Peyer's patch (tissue), 4 donors: Measurements from ENCODE around the gene MBD4. TPM values are rescaled to one million over a fixed set of nuclear protein-coding genes. Genes with fewer than 3 reads are reported as not detected.
"Not testable (repeated sequence)": the region's sequence is repeated elsewhere in the genome, so short reads cannot be mapped to it uniquely, and the experiment has no call there.

Source experiments
- DNase-seq, 3 donors: peaks; one replicate each; pipeline ENCODE4 v3.0.0-alpha.2; 2017 to 2019
- H3K27ac ChIP-seq, 4 donors: fragments of 200-600 bp; sonication (generic); one replicate each; pipeline ENCODE4 v1.5.1; 2016 to 2019
- H3K27me3 ChIP-seq, 2 donors: fragments of 200-600 bp; sonication (generic); one replicate each; pipeline ENCODE4 v1.5.1; 2019
- H3K36me3 ChIP-seq, 3 donors: fragments of 200-600 bp; sonication (generic); one replicate each; pipeline ENCODE4 v1.5.1; 2016 to 2019
- H3K4me1 ChIP-seq, 4 donors: fragments of 200-600 bp; sonication (generic); one replicate each; pipeline ENCODE4 v1.5.1; 2016 to 2019
- H3K4me3 ChIP-seq, 4 donors: fragments of 200-600 bp; sonication (generic); 1 replicate in 3 of 4; 2 replicates in 1 of 4; pipeline ENCODE4 v1.5.1; 2016 to 2019; ENCODE audit warnings: mild to moderate bottlenecking in 1 of 4
- H3K9me3 ChIP-seq, 4 donors: fragments of 200-600 bp; sonication (generic); one replicate each; pipeline ENCODE4 v1.5.1; 2016 to 2019; ENCODE audit warnings: mild to moderate bottlenecking in 1 of 4
- CTCF ChIP-seq, 6 experiments: fragments of 450-650 bp in 4 of 6; fragments of 200-600 bp in 2 of 6; sonication (generic) in 1 of 6; IDR thresholded peaks; one replicate each; pipeline ENCODE4 v1.5.1; 2017 to 2019; ENCODE audit warnings: antibody characterized with exemption in 6 of 6, mild to moderate bottlenecking in 3 of 6, moderate library complexity in 1 of 6
- POLR2A ChIP-seq, 2 donors: fragments of 450-650 bp; IDR thresholded peaks; one replicate each; pipeline ENCODE4 v1.5.1; 2017; ENCODE audit warnings: antibody characterized with exemption in 2 of 2, mild to moderate bottlenecking in 2 of 2, moderate library complexity in 2 of 2
- total RNA-seq, 4 donors: library from RNA; depleted of rRNA; stranded (reverse); fragments of >200 nt; gene quantifications; one replicate each; pipeline ENCODE4 v1.1.0, GENCODE V29; 2016

The MBD4 gene
- total RNA-seq, 4 donors from 2014 or later: 19.8 to 106 (median 38.3) TPM

DNA sequence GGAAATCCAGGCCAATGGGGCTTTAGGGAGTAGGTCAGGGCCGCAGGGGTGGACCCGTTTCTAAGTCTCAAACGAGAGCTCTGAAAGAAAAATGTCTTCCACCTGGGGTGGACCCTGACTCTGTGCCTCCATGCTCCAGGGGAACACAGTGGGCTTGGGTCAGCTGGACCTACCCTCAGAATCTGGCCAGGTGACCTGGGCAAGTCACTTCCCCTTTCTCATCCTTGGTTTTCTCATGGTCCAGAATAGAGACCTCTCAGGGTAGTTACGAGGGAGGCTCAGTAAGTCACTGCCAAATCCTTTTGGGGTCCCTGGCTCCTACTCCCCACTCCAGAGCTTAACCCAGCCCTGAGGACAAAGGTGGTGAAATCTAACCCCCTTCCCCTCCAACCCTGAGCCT lies 37.1 kb downstream of the MBD4 start:
- Histone ChIP-seq H3K9me3 (no peaks in the 10 kb centered on the region), H3K27ac (no peak overlapping the region), H3K4me3 (no peak overlapping the region), H3K4me1 (peaks cover 0 to 9% (median 4%) of the 10 kb centered on the region in 4 donors), H3K36me3 (no peaks in the 10 kb centered on the region), H3K27me3 (no peaks in the 10 kb centered on the region)
- TF ChIP-seq POLR2A (IDR thresholded peaks at IDR 0.05) (no peak), CTCF (IDR thresholded peaks at IDR 0.05) (no peak)
- DNase-seq: no peak

DNA sequence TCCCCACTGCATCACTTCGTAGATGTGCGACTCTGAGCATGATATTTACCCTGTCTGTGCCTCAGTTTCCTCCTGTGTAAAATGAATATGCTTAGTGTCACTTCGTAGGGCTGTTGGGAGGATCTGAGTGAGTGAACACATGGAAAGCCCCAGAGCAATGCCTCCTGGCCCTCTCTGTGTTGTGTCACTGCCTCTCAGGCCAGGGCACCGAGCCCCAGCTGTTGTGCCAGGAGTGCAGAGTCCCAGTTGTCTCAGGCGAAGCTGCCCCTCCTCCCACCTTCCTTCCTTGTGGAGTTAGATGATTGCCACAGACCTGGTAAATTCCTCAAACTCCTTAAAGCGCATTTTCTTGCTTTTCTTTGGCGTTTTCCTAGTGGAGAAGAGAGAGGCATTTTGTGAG lies 37.5 kb downstream of the MBD4 start:
- H3K9me3 ChIP-seq: no peaks in the 10 kb centered on the region
- no peak overlapping the region for H3K4me3 ChIP-seq
- no peak overlapping the region for H3K27ac ChIP-seq
- TF ChIP-seq POLR2A (IDR thresholded peaks at IDR 0.05) (no peak), CTCF (IDR thresholded peaks at IDR 0.05) (no peak)
- no peaks in the 10 kb centered on the region for H3K36me3 ChIP-seq
- no peak for DNase-seq
- peaks cover 0 to 9% (median 4%) of the 10 kb centered on the region in 4 donors for H3K4me1 ChIP-seq
- H3K27me3 ChIP-seq: no peaks in the 10 kb centered on the region

GRCh38 chr3:129399895-129400357 lies 39.8 kb downstream of the MBD4 start:
- no peaks in the 10 kb centered on the region for H3K9me3 ChIP-seq
- peak overlapping the region; percentile 62 to 88 (median 80) for H3K4me3 ChIP-seq
- no peak for TF ChIP-seq POLR2A (IDR thresholded peaks at IDR 0.05)
- TF ChIP-seq CTCF (IDR thresholded peaks at IDR 0.05): no peak
- H3K36me3 ChIP-seq: no peaks in the 10 kb centered on the region
- no peaks in the 10 kb centered on the region for H3K27me3 ChIP-seq
- H3K4me1 ChIP-seq: peaks cover 0 to 9% (median 4%) of the 10 kb centered on the region in 4 donors
- no peak for DNase-seq
- H3K27ac ChIP-seq: peak overlapping the region; percentile 78 to 86 (median 83)

GRCh38 chr3:129399145-129399894 lies 40.4 kb downstream of the MBD4 start:
- H3K36me3 ChIP-seq: no peaks in the 10 kb centered on the region
- peak overlapping the region; percentile 62 to 88 (median 80) for H3K4me3 ChIP-seq
- TF ChIP-seq CTCF (IDR thresholded peaks at IDR 0.05): peak; percentile 45 to 91 (median 76)
- no peak for TF ChIP-seq POLR2A (IDR thresholded peaks at IDR 0.05)
- H3K27me3 ChIP-seq: no peaks in the 10 kb centered on the region
- no peaks in the 10 kb centered on the region for H3K9me3 ChIP-seq
- DNase-seq: peak; percentile 73 to 94 (median 74)
- peaks cover 0 to 9% (median 4%) of the 10 kb centered on the region in 4 donors for H3K4me1 ChIP-seq
- peak overlapping the region; percentile 78 to 86 (median 83) for H3K27ac ChIP-seq

DNA sequence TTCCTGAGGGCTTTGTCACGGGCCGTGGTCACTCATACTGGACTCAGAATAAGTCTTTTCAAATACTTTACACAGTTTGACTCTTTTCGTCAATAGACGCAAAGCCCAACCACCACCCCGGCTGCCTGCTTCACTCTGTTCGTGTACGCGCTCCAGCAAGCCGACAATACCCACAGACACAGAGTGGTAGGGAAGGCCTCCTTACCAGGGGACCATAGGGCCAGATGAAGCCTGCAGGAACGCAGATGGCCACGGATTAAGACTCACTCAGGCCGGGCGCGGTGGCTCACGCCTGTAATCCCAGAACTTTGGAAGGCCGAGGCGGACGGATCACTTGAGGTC lies 41.0 kb downstream of the MBD4 start:
- peak in 2 of 3 donors; percentile 17 to 50 for DNase-seq
- TF ChIP-seq CTCF (IDR thresholded peaks at IDR 0.05) (no peak), POLR2A (IDR thresholded peaks at IDR 0.05) (no peak)
- H3K9me3 ChIP-seq: no peaks in the 10 kb centered on the region
- peak overlapping the region; percentile 78 to 86 (median 83) for H3K27ac ChIP-seq
- H3K4me1 ChIP-seq: peaks cover 0 to 9% (median 4%) of the 10 kb centered on the region in 4 donors
- no peaks in the 10 kb centered on the region for H3K27me3 ChIP-seq
- peaks cover 0 to 5% (median 0%) of the 10 kb centered on the region in 3 donors for H3K36me3 ChIP-seq
- peak overlapping the region; percentile 62 to 88 (median 80) for H3K4me3 ChIP-seq

- not testable (repeated sequence) for H3K4me3 ChIP-seq, DNase-seq, H3K9me3 ChIP-seq, H3K27me3 ChIP-seq, H3K27ac ChIP-seq, H3K4me1 ChIP-seq
- peaks cover 0 to 46% (median 0%) of the 10 kb centered on the region in 3 donors for H3K36me3 ChIP-seq
Observed at GRCh38 chr3:129393760-129394564, 45.8 kb downstream of the MBD4 start.
